Daoy (cell line): ENCODE data around the gene HOXA11. TPM values are rescaled to one million over a fixed set of nuclear protein-coding genes. Genes with fewer than 3 reads are reported as not detected.
A peak's percentile ranks its signal among the peaks of the same experiment; 100 is the strongest.

Experiments
- DNase-seq: peaks from one replicate; pipeline ENCODE4 v3.0.0-alpha.2; 2015; ENCODE audit warnings: low read depth
- total RNA-seq: library from RNA; depleted of rRNA; stranded (reverse); fragments of >200 nt; shearing (Covaris generic); gene quantifications from 2 replicates; pipeline ENCODE4 v1.2.3, GENCODE V29; 2014

HOXA11 gene
- total RNA-seq, 1 experiment from 2014 or later = 7.7 TPM

- DNase-seq = no peak
These were observed 20.6 kb upstream of the HOXA11 start for GRCh38 chr7:27205325-27206280.

- DNase-seq = peak; percentile 62
These were observed 19.9 kb upstream of the HOXA11 start for GRCh38 chr7:27204851-27205322.

GRCh38 chr7:27203964-27204594, 19.0 kb upstream of the HOXA11 start:
- no peak for DNase-seq

GRCh38 chr7:27203365-27203953, 18.4 kb upstream of the HOXA11 start:
- no peak for DNase-seq

- no peak for DNase-seq
These were observed 17.8 kb upstream of the HOXA11 start for GRCh38 chr7:27202862-27203134.

- no peak for DNase-seq
These were observed 17.2 kb upstream of the HOXA11 start for GRCh38 chr7:27202018-27202861.

- DNase-seq = no peak
These were observed 16.6 kb upstream of the HOXA11 start for GRCh38 chr7:27201580-27202017.

- no peak for DNase-seq
These were observed 15.9 kb upstream of the HOXA11 start for GRCh38 chr7:27200761-27201579.

- DNase-seq = peak; percentile 92
These were observed 15.1 kb upstream of the HOXA11 start, which contains the start of gene HOXA13 for GRCh38 chr7:27199849-27200760. TSS of gene HOXA13 (minus strand) at chr7:27200091. CDS start at chr7:27200077, 14 bp downstream.

- DNase-seq = peak; percentile 73
These were observed 14.1 kb upstream of the HOXA11 start for GRCh38 chr7:27198871-27199801.

GRCh38 chr7:27198138-27198841, 13.3 kb upstream of the HOXA11 start:
- DNase-seq = no peak

- no peak for DNase-seq
These were observed 12.4 kb upstream of the HOXA11 start for GRCh38 chr7:27197137-27198042.

GRCh38 chr7:27196287-27196767, 11.3 kb upstream of the HOXA11 start:
- peak; percentile 80 for DNase-seq

GRCh38 chr7:27194686-27195379, 9.8 kb upstream of the HOXA11 start:
- no peak for DNase-seq

GRCh38 chr7:27194002-27194352, 8.9 kb upstream of the HOXA11 start:
- no peak for DNase-seq
